Lung microvascular endothelial cell (primary cell): Measurements from ENCODE around the gene SCTR. TPM values are rescaled to one million over a fixed set of nuclear protein-coding genes. Genes with fewer than 3 reads are reported as not detected.

Experiments
- DNase-seq, 2 donors: peaks; one replicate each; pipeline versions ENCODE4 v3.0.0 to v3.0.0-alpha.2; 2010; ENCODE audit warnings: low read depth in 2 of 2
- total RNA-seq: library from RNA; depleted of rRNA; stranded (reverse); fragments of >200 nt; gene quantifications from 2 replicates; pipeline ENCODE4 v1.2.1, GENCODE V29; 2014

Gene SCTR
- total RNA-seq, 1 donor from 2014 or later = not detected

DNA sequence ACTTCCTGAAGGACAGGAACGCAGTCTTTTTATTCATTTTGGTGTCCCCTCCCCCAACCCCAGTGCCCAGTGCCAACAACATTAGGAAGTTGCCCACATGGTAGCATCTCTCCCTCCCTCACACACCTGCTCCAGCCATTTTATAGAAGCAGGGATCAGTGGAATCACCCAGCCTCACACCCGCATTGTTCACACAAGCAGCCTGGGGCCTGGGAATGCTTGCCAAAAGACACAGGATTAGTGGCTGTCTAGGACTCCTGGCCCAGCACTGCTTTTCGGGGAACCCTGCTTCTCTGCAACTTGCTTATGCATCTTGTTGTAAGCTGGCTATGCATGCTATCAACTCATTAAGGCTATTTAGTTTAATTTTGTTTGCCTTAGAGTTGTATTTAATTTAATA, 74.8 kb downstream of the SCTR start:
- DNase-seq = no peak

DNA sequence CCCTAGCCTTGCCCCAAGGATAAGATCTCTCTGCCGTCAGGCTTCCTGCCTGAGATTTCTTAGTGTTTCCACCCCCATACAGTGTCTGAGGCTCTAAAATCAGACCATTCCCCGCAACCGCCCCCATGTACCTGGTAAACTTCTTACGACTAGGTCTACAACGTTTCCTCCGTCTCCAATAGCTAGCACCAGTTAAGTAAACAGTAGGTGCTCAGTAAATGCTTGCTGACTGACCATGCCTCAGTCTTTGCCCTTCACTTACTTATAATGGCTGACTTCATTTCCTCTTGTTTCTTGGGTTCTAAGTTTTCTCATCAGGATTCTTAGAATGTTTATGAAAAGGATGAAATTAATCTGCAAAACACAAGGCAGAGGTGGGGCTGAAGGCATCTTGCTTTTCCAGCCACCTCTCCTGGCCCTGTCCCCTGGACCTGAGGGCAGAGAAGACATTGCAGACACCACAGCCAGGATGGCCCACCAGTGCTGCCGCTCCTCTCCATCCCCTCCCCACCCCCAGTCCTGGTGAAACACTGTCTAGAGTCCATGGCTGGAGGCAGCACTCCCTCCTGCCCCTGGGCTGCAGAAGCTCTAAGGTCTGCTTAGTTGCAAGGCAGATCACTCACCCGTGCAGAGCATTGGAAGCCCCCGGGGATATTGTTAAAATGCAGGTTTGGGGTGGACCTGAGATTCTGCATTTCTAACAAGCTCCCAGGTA, 75.7 kb downstream of the SCTR start:
- DNase-seq = no peak

GRCh38 chr2:119446037-119446436, 78.2 kb downstream of the SCTR start:
- no peak for DNase-seq

GRCh38 chr2:119442850-119443249, 81.4 kb downstream of the SCTR start:
- DNase-seq = no peak

DNA sequence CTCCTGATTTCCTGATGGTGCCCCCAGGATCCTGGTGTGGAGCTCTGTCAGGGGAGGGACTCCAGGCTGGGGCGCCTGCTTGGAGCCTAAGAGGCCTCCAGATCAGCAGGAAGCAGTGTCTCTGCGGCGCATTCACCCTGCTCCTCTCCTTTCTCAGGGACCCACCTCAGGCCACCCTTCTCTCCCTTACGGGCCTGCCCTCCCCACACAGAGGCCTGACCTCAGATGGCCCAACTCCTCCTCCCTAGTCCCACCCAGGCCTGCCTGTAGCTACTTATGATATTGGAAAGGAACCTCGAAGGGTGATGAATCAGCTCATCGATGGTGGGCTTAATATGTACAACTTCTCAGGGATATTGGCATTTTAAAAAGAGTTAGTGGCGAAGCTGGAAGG, 82.1 kb downstream of the SCTR start:
- DNase-seq = no peak

DNA sequence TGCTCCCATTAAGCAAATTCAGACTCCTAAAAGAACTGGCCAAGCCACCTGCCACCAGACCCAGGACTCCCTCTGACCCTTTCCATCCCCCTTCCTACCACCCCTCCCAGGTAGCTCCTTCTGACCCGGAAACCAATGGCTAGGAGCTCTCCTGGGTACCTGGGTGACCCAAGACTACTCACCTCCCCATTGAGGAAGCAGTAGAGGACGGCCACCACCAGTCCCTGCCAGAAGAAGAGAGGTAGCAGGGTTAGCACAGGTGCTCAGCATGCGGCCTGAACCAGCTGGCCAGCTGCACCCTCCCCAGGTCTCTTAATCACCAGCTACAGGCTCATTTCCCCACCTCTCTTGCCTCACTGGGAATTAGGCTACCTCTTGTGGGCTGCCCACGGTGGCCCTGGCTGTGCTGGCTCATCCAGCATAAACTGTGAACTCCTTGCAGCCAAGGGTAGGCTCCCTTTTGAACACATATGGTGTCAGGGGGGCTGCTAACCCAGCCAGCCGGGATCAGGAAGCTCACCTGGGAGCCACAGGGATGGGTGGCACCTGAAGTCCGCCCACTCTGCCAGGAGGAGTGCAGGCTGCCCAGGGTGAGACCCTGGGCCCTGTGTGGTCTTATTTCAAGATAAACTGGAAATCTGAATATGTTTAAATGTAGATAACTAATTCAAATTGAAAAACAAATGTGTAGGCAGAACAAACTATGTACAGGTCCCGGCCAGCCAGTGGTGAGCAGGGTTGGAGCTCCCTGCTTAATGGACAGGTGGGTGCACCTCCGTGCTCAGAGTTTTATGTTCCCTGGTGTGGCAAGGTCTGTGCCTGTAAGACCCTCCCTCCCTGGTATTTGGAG, 82.7 kb downstream of the SCTR start:
- no peak for DNase-seq

GRCh38 chr2:119440873-119441272, 83.4 kb downstream of the SCTR start:
- DNase-seq = no peak

- DNase-seq = no peak
Observed at GRCh38 chr2:119440501-119440870, 83.8 kb downstream of the SCTR start.

- DNase-seq = no peak
Observed at GRCh38 chr2:119439574-119440500, 84.4 kb downstream of the SCTR start.

GRCh38 chr2:119438726-119439284, 85.5 kb downstream of the SCTR start:
- DNase-seq = no peak

DNA sequence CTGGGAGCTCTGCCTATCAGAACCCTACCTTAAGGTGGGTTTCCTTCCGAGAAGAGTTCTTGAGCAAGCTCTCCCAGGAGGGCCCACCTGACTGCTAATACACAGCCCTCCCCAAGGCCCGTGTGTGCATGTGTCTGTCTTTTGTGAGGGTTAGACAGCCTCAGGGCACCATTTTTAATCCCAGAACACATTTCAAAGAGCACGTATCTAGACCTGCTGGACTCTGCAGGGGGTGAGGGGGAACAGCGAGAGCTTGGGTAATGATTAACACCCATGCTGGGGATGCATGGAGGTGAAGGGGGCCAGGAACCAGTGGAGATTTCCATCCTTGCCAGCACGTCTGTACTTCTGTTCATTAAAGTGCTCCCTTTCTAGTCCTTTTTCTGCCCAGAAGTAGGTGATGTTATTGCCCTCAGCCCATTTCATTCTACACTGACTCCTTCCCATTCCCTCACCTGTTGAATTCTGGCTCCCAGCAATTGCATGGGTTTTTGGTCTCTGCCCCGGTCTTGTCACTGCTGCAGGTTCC, 86.1 kb downstream of the SCTR start:
- no peak for DNase-seq

DNA sequence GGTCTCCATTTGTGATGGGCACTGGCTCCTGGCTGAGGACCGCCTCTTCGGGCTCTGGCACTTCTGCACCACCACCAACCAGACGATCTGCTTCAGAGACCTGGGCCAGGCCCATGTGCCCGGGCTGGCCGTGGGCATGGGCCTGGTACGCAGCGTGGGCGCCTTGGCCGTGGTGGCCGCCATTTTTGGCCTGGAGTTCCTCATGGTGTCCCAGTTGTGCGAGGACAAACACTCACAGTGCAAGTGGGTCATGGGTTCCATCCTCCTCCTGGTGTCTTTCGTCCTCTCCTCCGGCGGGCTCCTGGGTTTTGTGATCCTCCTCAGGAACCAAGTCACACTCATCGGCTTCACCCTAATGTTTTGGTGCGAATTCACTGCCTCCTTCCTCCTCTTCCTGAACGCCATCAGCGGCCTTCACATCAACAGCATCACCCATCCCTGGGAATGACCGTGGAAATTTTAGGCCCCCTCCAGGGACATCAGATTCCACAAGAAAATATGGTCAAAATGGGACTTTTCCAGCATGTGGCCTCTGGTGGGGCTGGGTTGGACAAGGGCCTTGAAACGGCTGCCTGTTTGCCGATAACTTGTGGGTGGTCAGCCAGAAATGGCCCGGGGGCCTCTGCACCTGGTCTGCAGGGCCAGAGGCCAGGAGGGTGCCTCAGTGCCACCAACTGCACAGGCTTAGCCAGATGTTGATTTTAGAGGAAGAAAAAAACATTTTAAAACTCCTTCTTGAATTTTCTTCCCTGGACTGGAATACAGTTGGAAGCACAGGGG, 87.1 kb downstream of the SCTR start:
- DNase-seq = no peak

DNA sequence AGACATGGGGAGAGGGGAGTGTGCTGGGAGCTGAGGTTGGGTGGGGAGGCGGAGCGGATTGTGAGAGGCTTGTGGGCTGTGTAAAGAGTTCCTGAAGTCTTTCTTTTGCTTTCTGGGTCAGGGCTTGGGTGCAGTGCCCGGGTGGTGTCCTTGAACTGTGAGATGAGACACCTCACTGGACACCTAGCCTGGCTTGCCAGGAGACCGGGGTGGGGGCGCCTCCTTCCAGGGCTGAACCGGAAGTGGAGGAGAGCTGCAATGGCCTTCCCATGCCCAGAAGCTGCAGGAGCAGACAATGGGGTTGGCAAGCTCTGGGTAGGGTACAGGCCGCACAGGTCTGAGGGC, 88.4 kb downstream of the SCTR start:
- DNase-seq = no peak

- no peak for DNase-seq
Observed at GRCh38 chr2:119435081-119435952, 89.0 kb downstream of the SCTR start.

- DNase-seq = no peak
Observed at GRCh38 chr2:119434664-119435063, 89.6 kb downstream of the SCTR start.

DNA sequence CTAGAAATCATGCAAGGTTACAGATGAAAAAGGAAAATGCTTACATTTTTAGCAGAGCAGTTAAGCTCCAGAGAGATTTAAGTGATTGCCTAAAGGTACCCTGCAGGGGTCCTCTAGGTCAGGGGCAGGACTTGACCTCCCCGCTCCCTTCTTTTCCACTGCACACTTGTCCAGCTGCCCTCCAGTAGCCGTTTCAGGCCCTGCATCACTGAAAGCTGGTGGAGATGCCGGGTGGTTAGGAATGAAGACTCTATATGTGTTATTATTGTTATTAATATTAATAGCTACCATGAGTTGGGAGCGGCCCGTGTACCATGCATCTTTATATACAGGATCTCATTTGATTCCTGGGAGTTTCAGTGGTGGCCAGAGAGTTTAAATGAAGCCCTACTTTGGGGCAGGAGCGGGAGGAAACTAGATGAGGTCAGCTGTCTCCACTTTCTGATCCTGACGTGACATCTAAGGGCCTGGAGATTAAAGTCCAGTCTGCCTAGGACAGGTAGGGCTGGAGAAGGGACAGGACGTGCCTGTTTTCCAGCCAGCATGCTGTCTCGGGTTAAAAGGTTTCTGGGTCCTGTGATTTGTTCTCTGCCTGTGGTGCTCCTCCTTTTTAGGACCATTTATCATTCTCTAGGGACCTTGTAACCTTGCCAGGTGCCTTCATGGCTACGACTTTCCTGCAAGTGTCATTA, 90.5 kb downstream of the SCTR start:
- no peak for DNase-seq

- no peak for DNase-seq
Observed at GRCh38 chr2:119432851-119433522, 91.3 kb downstream of the SCTR start.
